ENCODE data around the gene GOSR1. TPM values are rescaled to one million over a fixed set of nuclear protein-coding genes. Genes with fewer than 3 reads are reported as not detected.

The GOSR1 gene
- total and polyA plus RNA-seq, 12 donors: 7.9 to 43.9 (median 32.2) TPM

DNA sequence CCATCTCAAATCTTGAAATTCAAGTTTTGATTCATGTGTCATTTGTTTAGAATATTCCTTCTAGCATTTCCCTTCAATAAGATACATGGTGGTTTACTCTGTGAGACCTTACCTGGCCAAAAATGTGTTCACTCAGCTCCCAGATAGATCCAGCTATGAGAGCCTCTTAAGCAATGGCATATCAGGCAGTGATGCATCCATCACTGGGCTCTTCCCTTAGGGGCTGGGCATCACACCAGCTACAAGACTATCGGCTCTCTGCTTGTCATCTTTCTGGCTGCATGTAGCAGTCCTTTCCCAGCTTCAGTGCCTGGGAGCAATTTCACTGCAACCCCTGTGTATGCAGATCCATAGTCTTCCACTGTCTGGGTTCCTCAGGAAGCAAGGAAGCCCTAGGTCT, 40.6 kb downstream of the GOSR1 start:
- DNase-seq (no peak), ATAC-seq (no peak)
- H3K36me3 ChIP-seq: peaks cover 0 to 100% (median 38%) of the 10 kb centered on the region in 9 donors
- 56 to 77% methylated on average over 1 of the region's 1 CpG for WGBS, 2 donors
- H3K4me1 ChIP-seq: peaks cover 0 to 34% (median 12%) of the 10 kb centered on the region in 9 donors
- peak overlapping the region in 3 of 10 donors; percentile 17 to 72 (median 20) for H3K27ac ChIP-seq
- no peaks in the 10 kb centered on the region for H3K27me3 ChIP-seq
- no peak overlapping the region for H3K4me3 ChIP-seq
- intact Hi-C loops (cut with DNase I): no loop called here
- no peaks in the 10 kb centered on the region for H3K9me3 ChIP-seq
- TF ChIP-seq, protein P1, sequence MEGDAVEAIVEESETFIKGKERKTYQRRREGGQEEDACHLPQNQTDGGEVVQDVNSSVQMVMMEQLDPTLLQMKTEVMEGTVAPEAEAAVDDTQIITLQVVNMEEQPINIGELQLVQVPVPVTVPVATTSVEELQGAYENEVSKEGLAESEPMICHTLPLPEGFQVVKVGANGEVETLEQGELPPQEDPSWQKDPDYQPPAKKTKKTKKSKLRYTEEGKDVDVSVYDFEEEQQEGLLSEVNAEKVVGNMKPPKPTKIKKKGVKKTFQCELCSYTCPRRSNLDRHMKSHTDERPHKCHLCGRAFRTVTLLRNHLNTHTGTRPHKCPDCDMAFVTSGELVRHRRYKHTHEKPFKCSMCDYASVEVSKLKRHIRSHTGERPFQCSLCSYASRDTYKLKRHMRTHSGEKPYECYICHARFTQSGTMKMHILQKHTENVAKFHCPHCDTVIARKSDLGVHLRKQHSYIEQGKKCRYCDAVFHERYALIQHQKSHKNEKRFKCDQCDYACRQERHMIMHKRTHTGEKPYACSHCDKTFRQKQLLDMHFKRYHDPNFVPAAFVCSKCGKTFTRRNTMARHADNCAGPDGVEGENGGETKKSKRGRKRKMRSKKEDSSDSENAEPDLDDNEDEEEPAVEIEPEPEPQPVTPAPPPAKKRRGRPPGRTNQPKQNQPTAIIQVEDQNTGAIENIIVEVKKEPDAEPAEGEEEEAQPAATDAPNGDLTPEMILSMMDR (IDR thresholded peaks at IDR 0.05): no peak

DNA sequence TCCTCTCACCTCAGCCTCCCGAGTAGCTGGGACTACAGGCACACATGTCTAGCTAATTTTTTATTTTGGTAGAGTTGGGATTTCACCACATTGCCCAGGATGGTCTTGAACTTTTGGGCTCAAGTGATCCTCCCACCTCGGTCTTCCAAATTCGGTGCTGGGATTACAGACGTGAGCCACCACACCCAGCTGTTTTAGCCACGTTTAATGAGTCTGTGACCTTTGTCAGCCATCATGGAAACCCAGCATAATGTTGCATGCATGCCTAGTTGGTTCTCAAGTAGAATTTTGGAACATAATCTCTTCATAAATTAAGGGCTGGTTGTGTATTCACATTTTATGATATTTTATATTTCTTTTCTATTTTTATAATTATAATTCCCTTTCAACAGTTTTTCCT, 42.0 kb downstream of the GOSR1 start:
- intact Hi-C loops (cut with DNase I): no loop called here
- peaks cover 0 to 92% (median 27%) of the 10 kb centered on the region in 9 donors for H3K36me3 ChIP-seq

DNA sequence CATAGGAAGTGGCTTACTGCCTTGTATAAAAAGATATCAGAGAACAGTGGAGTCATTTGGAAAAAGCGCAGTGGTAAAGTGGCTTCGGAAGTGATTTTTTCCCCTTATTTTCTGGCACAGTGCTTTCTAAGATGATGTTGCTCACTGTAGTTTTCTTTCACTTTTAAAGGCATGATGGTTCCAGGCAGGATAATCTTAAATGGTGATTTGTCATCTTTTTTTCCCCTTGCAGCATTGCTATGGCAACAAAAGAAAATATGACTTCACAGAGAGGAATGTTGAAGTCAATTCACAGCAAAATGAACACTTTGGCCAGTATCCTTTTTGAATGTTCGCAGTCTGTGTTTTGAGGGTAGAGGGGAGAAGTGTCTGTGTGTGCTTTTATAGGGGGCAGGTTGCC, 42.5 kb downstream of the GOSR1 start:
- peaks cover 0 to 92% (median 27%) of the 10 kb centered on the region in 9 donors for H3K36me3 ChIP-seq
- H3K9me3 ChIP-seq: no peaks in the 10 kb centered on the region
- 65 to 66% methylated on average over 3 of the region's 3 CpGs for WGBS, 2 donors
- DNase-seq (no peak), ATAC-seq (peak in 7 of 8 donors; percentile 40 to 77 (median 67))
- no peak overlapping the region for H3K4me3 ChIP-seq
- H3K4me1 ChIP-seq: peaks cover 0 to 39% (median 15%) of the 10 kb centered on the region in 9 donors
- no peaks in the 10 kb centered on the region for H3K27me3 ChIP-seq
- intact Hi-C loops (cut with DNase I): no loop called here
- H3K27ac ChIP-seq: peak overlapping the region in 6 of 10 donors; percentile 9 to 72 (median 33)
- TF ChIP-seq, protein P1 (IDR thresholded peaks at IDR 0.05): no peak

More for the DNA sequence above, 42.0 kb downstream of the GOSR1 start:
- H3K27me3 ChIP-seq: no peaks in the 10 kb centered on the region
- H3K27ac ChIP-seq: peak overlapping the region in 5 of 10 donors; percentile 29 to 72 (median 35)
- WGBS, 2 donors: 73 to 78% methylated on average over 5 of the region's 5 CpGs
- TF ChIP-seq, protein P1 (IDR thresholded peaks at IDR 0.05): no peak
- peaks cover 0 to 34% (median 12%) of the 10 kb centered on the region in 9 donors for H3K4me1 ChIP-seq
- ATAC-seq (no peak), DNase-seq (no peak)
- H3K4me3 ChIP-seq: no peak overlapping the region
- no peaks in the 10 kb centered on the region for H3K9me3 ChIP-seq

DNA sequence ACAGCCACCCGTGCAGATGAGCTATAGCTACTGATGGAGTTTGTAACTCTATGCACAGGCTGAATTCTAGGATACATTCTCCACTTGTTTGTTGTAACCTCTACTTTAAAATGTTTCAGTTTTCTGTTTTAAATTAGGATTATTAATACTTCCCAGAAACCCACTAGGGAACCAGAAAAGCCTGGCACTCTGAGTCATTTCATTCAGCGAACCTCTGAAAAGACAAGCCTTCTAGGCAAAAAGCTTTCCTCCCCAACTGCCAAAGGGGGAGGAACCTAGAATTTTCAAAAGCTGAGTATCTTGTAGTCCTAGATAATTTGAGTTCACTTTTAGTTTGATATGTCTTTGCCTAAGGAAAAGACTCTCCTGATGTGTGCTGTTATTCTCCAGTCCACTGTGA, 43.2 kb downstream of the GOSR1 start:
- DNase-seq (no peak), ATAC-seq (peak in 2 of 8 donors; percentile 28 to 43)
- Histone ChIP-seq H3K4me3 (no peak overlapping the region), H3K9me3 (no peaks in the 10 kb centered on the region), H3K4me1 (peaks cover 0 to 46% (median 19%) of the 10 kb centered on the region in 9 donors), H3K27ac (peak overlapping the region in 6 of 10 donors; percentile 9 to 64 (median 33)), H3K27me3 (no peaks in the 10 kb centered on the region), H3K36me3 (peaks cover 0 to 90% (median 27%) of the 10 kb centered on the region in 9 donors)
- TF ChIP-seq, protein P1 (IDR thresholded peaks at IDR 0.05): no peak
- intact Hi-C loops (cut with DNase I): no loop called here
- 54 to 64% methylated on average over 2 of the region's 2 CpGs for WGBS, 2 donors
